HEK293 (cell line): ENCODE data around the gene RPS6KC1.

Experiments used
- CTCF ChIP-seq: fragments of 450-650 bp; formaldehyde crosslinking; IDR thresholded peaks from 2 replicates; pipeline ENCODE4 v1.5.1; 2016; ENCODE audit warnings: missing biosample characterization, missing genetic modification characterization
- PRDM10 ChIP-seq: fragments of 450-650 bp; formaldehyde crosslinking; IDR thresholded peaks from 2 replicates; pipeline ENCODE4 v1.5.1; 2016; ENCODE audit warnings: missing biosample characterization, missing genetic modification characterization
- ZNF366 ChIP-seq: fragments of 450-650 bp; formaldehyde crosslinking; conservative IDR thresholded peaks from 2 replicates; pipeline ENCODE4 v1.5.1; 2016; ENCODE audit warnings: missing biosample characterization, missing genetic modification characterization

GRCh38 chr1:213249395-213249794 lies 198.4 kb downstream of the RPS6KC1 start:
- TF ChIP-seq CTCF (tag by site-specific recombination): no peak
- no peak for TF ChIP-seq ZNF366 (tag by site-specific recombination)
- TF ChIP-seq PRDM10 (tag by site-specific recombination): no peak
